Endothelial cell of umbilical vein (primary cell): ENCODE results near the gene TBC1D23. TPM values are rescaled to one million over a fixed set of nuclear protein-coding genes. Genes with fewer than 3 reads are reported as not detected.

ENCODE experiments used
- BruUV-seq: library from RNA; stranded (reverse); fragments of 400-500 nt; replicated peaks from 2 replicates; lab custom pipeline; 2021; lab: Mats Ljungman, UMichigan
- CTCF ChIA-PET: fragments of 300-600, 350-600 bp; sonication (Branson Sonifier 250); formaldehyde crosslinking; loops from one replicate; lab custom pipeline; 2021; ENCODE audit warnings: antibody characterized with exemption, inconsistent platforms; lab: Charles Lee
- POLR2A ChIA-PET: fragments of 300-600, 350-600 bp; sonication (Branson Sonifier 250); formaldehyde crosslinking; loops from one replicate; lab custom pipeline; 2021; ENCODE audit warnings: antibody characterized with exemption, inconsistent platforms; lab: Charles Lee
- DNase-seq: peaks from one replicate; pipeline ENCODE4 v3.0.0-alpha.2; 2011; ENCODE audit warnings: low read depth, low spot score
- FAIRE-seq: peaks from 2 replicates; lab custom pipeline; 2011; peaks lifted over from hg19 to GRCh38; lab: Jason Lieb, UNC
- H2AFZ ChIP-seq: 2 replicates; pipeline ENCODE4 v1.6.0; 2012; ENCODE audit warnings: low read depth, low read length, control low read depth, inconsistent platforms
- H3K27ac ChIP-seq: 2 replicates; pipeline ENCODE4 v1.5.1; 2011; ENCODE audit warnings: low read depth, mild to moderate bottlenecking, control low read depth, low read length, moderate library complexity; ENCODE audit not compliant: insufficient read depth
- H3K27me3 ChIP-seq, 2 experiments: 2 replicates each; pipeline versions ENCODE4 v1.6.0 to v1.6.1; 2011; ENCODE audit warnings: low read length in 2 of 2, mixed read lengths in 1 of 2; ENCODE audit not compliant: control insufficient read depth in 2 of 2, insufficient read depth in 2 of 2
- H3K36me3 ChIP-seq, 2 experiments: 2 replicates in 1 of 2; 3 replicates in 1 of 2; pipeline ENCODE4 v1.5.1; 2011; ENCODE audit warnings: low read length in 2 of 2, mild to moderate bottlenecking in 1 of 2, moderate library complexity in 1 of 2; ENCODE audit not compliant: control insufficient read depth in 2 of 2, insufficient read depth in 2 of 2; ENCODE audit errors: extremely low read depth in 1 of 2
- H3K4me1 ChIP-seq: 3 replicates; pipeline ENCODE4 v1.5.1; 2011; ENCODE audit warnings: mild to moderate bottlenecking, low read length; ENCODE audit not compliant: control insufficient read depth, insufficient read depth; ENCODE audit errors: extremely low read depth
- H3K4me2 ChIP-seq: 2 replicates; pipeline ENCODE4 v1.6.1; 2011; ENCODE audit warnings: low read length, control low read depth, mixed read lengths; ENCODE audit not compliant: insufficient read depth
- H3K4me3 ChIP-seq, 3 experiments: fragments of 200-600 bp in 1 of 3; sonication (generic), shearing (Covaris generic) in 1 of 3; replicated peaks in 1 of 3; 2 replicates each; pipeline ENCODE4 v1.5.1; 2011 to 2016; ENCODE audit warnings: control low read depth in 3 of 3, low read length in 3 of 3, mild to moderate bottlenecking in 2 of 3, inconsistent platforms in 1 of 3, low read depth in 1 of 3, moderate library complexity in 1 of 3; ENCODE audit not compliant: insufficient read depth in 1 of 3
- H3K79me2 ChIP-seq: 2 replicates; pipeline ENCODE4 v1.6.0; 2012; ENCODE audit warnings: low read length, inconsistent platforms; ENCODE audit not compliant: control insufficient read depth, insufficient read depth
- H3K9ac ChIP-seq: replicated peaks from 2 replicates; pipeline ENCODE3; 2011; ENCODE audit warnings: low read length, control low read depth; ENCODE audit not compliant: insufficient read depth; ENCODE audit errors: extremely low read depth
- H3K9me1 ChIP-seq: replicated peaks from 3 replicates; pipeline ENCODE4 v1.6.0; 2011; ENCODE audit warnings: mild to moderate bottlenecking, low read length; ENCODE audit not compliant: control insufficient read depth, insufficient read depth; ENCODE audit errors: extremely low read depth
- H3K9me3 ChIP-seq: replicated peaks from 2 replicates; pipeline ENCODE4 v1.5.1; 2012; ENCODE audit warnings: low read length, inconsistent platforms; ENCODE audit not compliant: control insufficient read depth, insufficient read depth
- H4K20me1 ChIP-seq: replicated peaks from 2 replicates; pipeline ENCODE3; 2011; ENCODE audit warnings: mild to moderate bottlenecking, low read length; ENCODE audit not compliant: control insufficient read depth, insufficient read depth; ENCODE audit errors: extremely low read depth
- CTCF ChIP-seq, 2 donors: IDR thresholded peaks; 1 replicate in 1 of 2; 2 replicates in 1 of 2; pipeline ENCODE4 v1.5.1; 2011; ENCODE audit warnings: low read length in 2 of 2, mild to moderate bottlenecking in 2 of 2, moderate library complexity in 2 of 2, control low read depth in 1 of 2, inconsistent platforms in 1 of 2, low read depth in 1 of 2; ENCODE audit not compliant: insufficient read depth in 1 of 2; ENCODE audit errors: extremely low read depth in 1 of 2
- EZH2 ChIP-seq: IDR thresholded peaks from 2 replicates; pipeline ENCODE4 v1.6.1; 2012; ENCODE audit warnings: borderline replicate concordance, low read depth, mild to moderate bottlenecking, moderate library complexity, low read length, inconsistent platforms; ENCODE audit not compliant: severe bottlenecking
- FOS ChIP-seq: IDR thresholded peaks from 2 replicates; pipeline ENCODE4 v1.6.1; 2011; ENCODE audit warnings: mild to moderate bottlenecking, low read length, moderate library complexity, borderline replicate concordance; ENCODE audit not compliant: insufficient read depth
- GATA2 ChIP-seq: IDR thresholded peaks from 2 replicates; pipeline ENCODE4 v1.7.0; 2011; ENCODE audit warnings: low read depth, mild to moderate bottlenecking, moderate library complexity, mixed read lengths, low read length; ENCODE audit not compliant: insufficient read length, insufficient read depth
- JUN ChIP-seq: IDR thresholded peaks from 2 replicates; pipeline ENCODE4 v1.6.1; 2011; ENCODE audit warnings: borderline replicate concordance, low read depth; ENCODE audit not compliant: insufficient read length, insufficient read depth
- MAX ChIP-seq: IDR thresholded peaks from 2 replicates; pipeline ENCODE4 v1.6.1; 2011; ENCODE audit not compliant: insufficient read depth, insufficient read length
- MYC ChIP-seq: IDR thresholded peaks from one replicate; pipeline ENCODE4 v1.6.1; 2011; ENCODE audit warnings: mild to moderate bottlenecking, low read depth, low read length
- POLR2A ChIP-seq: IDR thresholded peaks from 2 replicates; pipeline ENCODE4 v1.6.1; 2012; ENCODE audit warnings: low read depth, mild to moderate bottlenecking, control low read depth, low read length
- POLR2AphosphoS5 ChIP-seq: IDR thresholded peaks from 2 replicates; pipeline ENCODE4 v1.6.1; 2012; ENCODE audit warnings: low read depth, mild to moderate bottlenecking, control low read depth, low read length, moderate library complexity; ENCODE audit not compliant: insufficient read depth
- dilution Hi-C: fragments of 300-500 bp; cut with MboI; formaldehyde crosslinking; loops from one replicate; pipeline ENCODE4 v1.15.0; 2019; ENCODE audit warnings: low sequenced_read_pairs; ENCODE audit not compliant: extremely low pct_ligation_motif_present
- intact Hi-C: fragments of 100-400 bp; cut with micrococcal nuclease; formaldehyde crosslinking; loops from one replicate; pipeline ENCODE4 v1.10.0; 2022
- polyA plus RNA-seq, 4 experiments: library from polyadenylated mRNA; depleted of rRNA in 3 of 4; stranded (reverse) in 3 of 4; unstranded in 1 of 4; fragments of >200 nt; gene quantifications; 2 replicates each; pipeline versions ENCODE4 v1.2.1 to v1.2.3, GENCODE V29; 2011 to 2012; ENCODE audit warnings: missing spikeins in 1 of 4
- total RNA-seq: library from RNA; stranded (reverse); gene quantifications from 2 replicates; pipeline ENCODE4 v1.2.3, GENCODE V29; 2021

TBC1D23 gene
- total and polyA plus RNA-seq, 2 donors (not counting 3 experiments of a cell fraction or from before 2014, with no cell fraction given) = 10.3 to 34.8 TPM

GRCh38 chr3:100339786-100340185 lies 79.0 kb downstream of the TBC1D23 start:
- FAIRE-seq (no peak), DNase-seq (no peak)
- peaks cover 6% of the 10 kb centered on the region for H3K4me1 ChIP-seq
- H2AFZ ChIP-seq = no peak overlapping the region
- H4K20me1 ChIP-seq = no peaks in the 10 kb centered on the region
- intact Hi-C loops = no loop called here
- dilution Hi-C loops = no loop called here
- peaks cover 0 to 3% of the 10 kb centered on the region in 2 experiments for H3K36me3 ChIP-seq
- no peaks in the 10 kb centered on the region for H3K27me3 ChIP-seq
- H3K9me1 ChIP-seq = no peaks in the 10 kb centered on the region
- H3K9me3 ChIP-seq = no peaks in the 10 kb centered on the region
- TF ChIP-seq JUN = no peak
- no peak for TF ChIP-seq MYC
- no peak for TF ChIP-seq POLR2AphosphoS5
- TF ChIP-seq FOS = no peak
- no peak for TF ChIP-seq MAX
- no peak for TF ChIP-seq EZH2
- no peak for TF ChIP-seq POLR2A
- TF ChIP-seq CTCF (IDR thresholded peaks at IDR 0.05; ENCODE audit: extremely low read depth in 1 of 2, insufficient read depth in 1 of 2, low read depth in 1 of 2, low read length in 2 of 2) = no peak
- no peak for TF ChIP-seq GATA2
- ChIA-PET CTCF (interaction anchor here (1.0 to 1.4 kb wide), 2 partner anchors 17 to 18 kb away, joined by 3 read pairs; no protein-coding TSS in a partner anchor), POLR2A (no interaction called here)
- no peak overlapping the region for H3K4me3 ChIP-seq
- no peaks in the 10 kb centered on the region for H3K79me2 ChIP-seq
- H3K9ac ChIP-seq = no peak overlapping the region
- H3K27ac ChIP-seq = no peak overlapping the region
- no peak overlapping the region for H3K4me2 ChIP-seq
- no TSS peak for BruUV-seq
